AG08395 (cell line): Measurements from ENCODE around the gene TNNT2.
A peak's percentile ranks its signal among the peaks of the same experiment; 100 is the strongest.

ENCODE experiments used
- DNase-seq: peaks from one replicate; pipeline ENCODE4 v3.0.0; 2012; ENCODE audit warnings: mixed read lengths, low spot score

Gene TNNT2

GRCh38 chr1:201377611-201378092, at the start of gene TNNT2:
TNNT2 (minus strand) TSS chr1:201377680; CDS start chr1:201373254, 4,426 bp downstream.
- DNase-seq: no peak

GRCh38 chr1:201426479-201427310, 49.2 kb upstream of the TNNT2 start:
- DNase-seq: no peak

GRCh38 chr1:201424146-201424545, 46.7 kb upstream of the TNNT2 start:
- DNase-seq: no peak

GRCh38 chr1:201423655-201424054, 46.2 kb upstream of the TNNT2 start:
- DNase-seq: no peak

- DNase-seq: no peak
These were observed 45.1 kb upstream of the TNNT2 start for GRCh38 chr1:201422436-201423030.

- no peak for DNase-seq
These were observed 44.5 kb upstream of the TNNT2 start for GRCh38 chr1:201422026-201422425.

GRCh38 chr1:201421041-201421440, 43.6 kb upstream of the TNNT2 start:
- no peak for DNase-seq

GRCh38 chr1:201420608-201421002, 43.1 kb upstream of the TNNT2 start:
- no peak for DNase-seq

GRCh38 chr1:201419746-201420607, 42.5 kb upstream of the TNNT2 start:
- DNase-seq: no peak

GRCh38 chr1:201419256-201419655, 41.8 kb upstream of the TNNT2 start:
- DNase-seq: no peak

GRCh38 chr1:201418461-201418860, 41.0 kb upstream of the TNNT2 start:
- DNase-seq: no peak

GRCh38 chr1:201414051-201414738, 36.7 kb upstream of the TNNT2 start:
- DNase-seq: no peak

GRCh38 chr1:201411292-201411691, 33.8 kb upstream of the TNNT2 start:
- no peak for DNase-seq

- DNase-seq: peak; percentile 21
These were observed 32.0 kb upstream of the TNNT2 start for GRCh38 chr1:201409440-201409839.

GRCh38 chr1:201408834-201409200, 31.3 kb upstream of the TNNT2 start:
- DNase-seq: no peak

- peak; percentile 88 for DNase-seq
These were observed 30.8 kb upstream of the TNNT2 start for GRCh38 chr1:201408176-201408833.

- no peak for DNase-seq
These were observed 29.4 kb upstream of the TNNT2 start for GRCh38 chr1:201406831-201407406.

GRCh38 chr1:201405484-201405831, 28.0 kb upstream of the TNNT2 start:
- DNase-seq: no peak

- DNase-seq: no peak
These were observed 27.4 kb upstream of the TNNT2 start for GRCh38 chr1:201404722-201405483.

- DNase-seq: no peak
These were observed 26.6 kb upstream of the TNNT2 start for GRCh38 chr1:201404055-201404454.
